Inferior parietal cortex (tissue), 1 donor: ENCODE results near the gene OR5B2.
"Not testable (repeated sequence)": the region's sequence is repeated elsewhere in the genome, so short reads cannot be mapped to it uniquely, and the experiment has no call there.

Source experiments
- DNase-seq: peaks from one replicate; pipeline ENCODE4 v3.0.0-alpha.2; 2016; ENCODE audit errors: extremely low spot score

The OR5B2 gene

GRCh38 chr11:58428021-58428420 lies at the start of gene OR5B2:
Gene OR5B2 (minus strand): TSS chr11:58428121. CDS start chr11:58423261, 4,860 bp downstream.
- DNase-seq: no peak

- no peak for DNase-seq
Measured at GRCh38 chr11:58471892-58472291, 44.0 kb upstream of the OR5B2 start.

- no peak for DNase-seq
Measured at GRCh38 chr11:58466293-58466692, 38.4 kb upstream of the OR5B2 start.

GRCh38 chr11:58465690-58466089 lies 37.8 kb upstream of the OR5B2 start:
- DNase-seq: no peak

GRCh38 chr11:58451585-58451984 lies 23.7 kb upstream of the OR5B2 start:
- DNase-seq: no peak

GRCh38 chr11:58446294-58446693 lies 18.4 kb upstream of the OR5B2 start:
- no peak for DNase-seq

GRCh38 chr11:58444300-58444699 lies 16.4 kb upstream of the OR5B2 start:
- DNase-seq: no peak

- no peak for DNase-seq
Measured at GRCh38 chr11:58442136-58442535, 14.2 kb upstream of the OR5B2 start, which contains the start of gene OR5B12. Gene OR5B12 (minus strand): TSS chr11:58442236. CDS start chr11:58440151, 2,085 bp downstream.

GRCh38 chr11:58438486-58438885 lies 10.6 kb upstream of the OR5B2 start:
- DNase-seq: no peak

GRCh38 chr11:58434217-58434616 lies 6.3 kb upstream of the OR5B2 start:
- no peak for DNase-seq

- no peak for DNase-seq
Measured at GRCh38 chr11:58433638-58434203, 5.8 kb upstream of the OR5B2 start.

GRCh38 chr11:58429273-58429672 lies 1.4 kb upstream of the OR5B2 start:
- no peak for DNase-seq

GRCh38 chr11:58406774-58407173 lies 21.1 kb downstream of the OR5B2 start, which contains the start of gene OR5B3:
Gene OR5B3 (minus strand): TSS chr11:58406874. CDS start chr11:58403409, 3,465 bp downstream.
- DNase-seq: no peak

GRCh38 chr11:58399622-58400021 lies 28.3 kb downstream of the OR5B2 start:
- DNase-seq: not testable (repeated sequence)

GRCh38 chr11:58395581-58395980 lies 32.3 kb downstream of the OR5B2 start:
- DNase-seq: no peak

GRCh38 chr11:58394195-58394594 lies 33.7 kb downstream of the OR5B2 start:
- DNase-seq: no peak

- no peak for DNase-seq
Measured at GRCh38 chr11:58392746-58393145, 35.2 kb downstream of the OR5B2 start.

- no peak for DNase-seq
Measured at GRCh38 chr11:58391879-58392278, 36.0 kb downstream of the OR5B2 start.

GRCh38 chr11:58390551-58391063 lies 37.3 kb downstream of the OR5B2 start:
- DNase-seq: no peak
